Ovary (tissue), 3 donors: ENCODE measurements around the gene BBX.

Source experiments
- POLR2A ChIP-seq: fragments of 450-650 bp; IDR thresholded peaks from one replicate; pipeline ENCODE4 v1.6.1; 2017; ENCODE audit warnings: antibody characterized with exemption, mild to moderate bottlenecking, moderate library complexity
- TF ChIP-seq, protein P1 (sequence below), 3 donors: fragments of 450-650 bp in 2 of 3; fragments of 200-600 bp in 1 of 3; IDR thresholded peaks; one replicate each; pipeline versions ENCODE4 v1.5.1 to v1.8.0; 2016 to 2022; ENCODE audit warnings: antibody characterized with exemption in 3 of 3, mild to moderate bottlenecking in 1 of 3
- donor health status: DM: no; HTN: no; CAD: no.

DNA sequence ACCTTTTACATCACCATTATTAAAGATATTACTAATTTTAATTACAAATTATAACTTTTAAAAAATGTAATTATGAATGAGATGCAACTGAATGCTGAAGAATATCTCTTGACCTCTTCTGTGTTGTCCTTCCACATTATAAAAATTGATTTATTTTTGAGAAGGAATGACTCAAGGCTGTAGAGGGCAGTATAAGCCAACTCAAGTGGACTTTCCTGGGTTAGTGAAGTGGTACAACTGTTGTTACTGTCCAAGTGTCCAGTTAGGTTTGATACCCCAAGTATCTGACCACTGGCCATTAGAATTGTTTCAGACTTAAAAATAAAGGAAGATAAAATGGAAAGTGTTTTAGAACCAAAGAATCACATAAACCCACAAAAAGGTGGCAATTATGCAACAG is 51.9 kb downstream of the BBX start:
- TF ChIP-seq, protein P1, sequence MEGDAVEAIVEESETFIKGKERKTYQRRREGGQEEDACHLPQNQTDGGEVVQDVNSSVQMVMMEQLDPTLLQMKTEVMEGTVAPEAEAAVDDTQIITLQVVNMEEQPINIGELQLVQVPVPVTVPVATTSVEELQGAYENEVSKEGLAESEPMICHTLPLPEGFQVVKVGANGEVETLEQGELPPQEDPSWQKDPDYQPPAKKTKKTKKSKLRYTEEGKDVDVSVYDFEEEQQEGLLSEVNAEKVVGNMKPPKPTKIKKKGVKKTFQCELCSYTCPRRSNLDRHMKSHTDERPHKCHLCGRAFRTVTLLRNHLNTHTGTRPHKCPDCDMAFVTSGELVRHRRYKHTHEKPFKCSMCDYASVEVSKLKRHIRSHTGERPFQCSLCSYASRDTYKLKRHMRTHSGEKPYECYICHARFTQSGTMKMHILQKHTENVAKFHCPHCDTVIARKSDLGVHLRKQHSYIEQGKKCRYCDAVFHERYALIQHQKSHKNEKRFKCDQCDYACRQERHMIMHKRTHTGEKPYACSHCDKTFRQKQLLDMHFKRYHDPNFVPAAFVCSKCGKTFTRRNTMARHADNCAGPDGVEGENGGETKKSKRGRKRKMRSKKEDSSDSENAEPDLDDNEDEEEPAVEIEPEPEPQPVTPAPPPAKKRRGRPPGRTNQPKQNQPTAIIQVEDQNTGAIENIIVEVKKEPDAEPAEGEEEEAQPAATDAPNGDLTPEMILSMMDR (IDR thresholded peaks at IDR 0.05): no peak
- no peak for TF ChIP-seq POLR2A
